Liver (tissue), 9 donors: ENCODE data around the gene POMT1. TPM values are rescaled to one million over a fixed set of nuclear protein-coding genes. Genes with fewer than 3 reads are reported as not detected.

Experiments used
- DNase-seq: peaks from one replicate; pipeline ENCODE4 v3.0.0-alpha.2; 2017; ENCODE audit warnings: low spot score
- H3K27ac ChIP-seq, 2 donors: one replicate each; pipeline ENCODE4 v1.7.0; 2013; ENCODE audit warnings: inconsistent platforms in 2 of 2, low read length in 2 of 2, control low read depth in 1 of 2, low read depth in 1 of 2, mild to moderate bottlenecking in 1 of 2
- H3K27me3 ChIP-seq, 4 donors: one replicate each; pipeline versions ENCODE4 v1.6.1 to v1.7.0; 2013; ENCODE audit warnings: low read length in 3 of 4, inconsistent platforms in 1 of 4, mild to moderate bottlenecking in 1 of 4, moderate library complexity in 1 of 4; ENCODE audit not compliant: control insufficient read depth in 4 of 4, insufficient read depth in 4 of 4
- H3K36me3 ChIP-seq, 4 donors: one replicate each; pipeline versions ENCODE4 v1.6.1 to v1.7.0; 2013; ENCODE audit warnings: low read length in 3 of 4, mild to moderate bottlenecking in 3 of 4, low read depth in 1 of 4, moderate library complexity in 1 of 4; ENCODE audit not compliant: control insufficient read depth in 4 of 4, insufficient read depth in 3 of 4
- H3K4me1 ChIP-seq, 4 donors: one replicate each; pipeline versions ENCODE4 v1.6.1 to v1.7.0; 2013; ENCODE audit warnings: low read length in 3 of 4, mild to moderate bottlenecking in 3 of 4, moderate library complexity in 1 of 4; ENCODE audit not compliant: control insufficient read depth in 4 of 4, insufficient read depth in 4 of 4
- H3K4me3 ChIP-seq, 3 donors: one replicate each; pipeline versions ENCODE4 v1.6.1 to v1.7.0; 2013; ENCODE audit warnings: low read length in 3 of 3, control low read depth in 1 of 3, low read depth in 1 of 3, mild to moderate bottlenecking in 1 of 3
- H3K9ac ChIP-seq, 2 donors: one replicate each; pipeline ENCODE4 v1.7.0; 2013; ENCODE audit warnings: low read length in 2 of 2, mild to moderate bottlenecking in 2 of 2, moderate library complexity in 2 of 2, control low read depth in 1 of 2, low read depth in 1 of 2
- H3K9me3 ChIP-seq, 4 donors: one replicate each; pipeline versions ENCODE4 v1.6.1 to v1.7.0; 2013; ENCODE audit warnings: low read length in 3 of 4; ENCODE audit not compliant: control insufficient read depth in 4 of 4
- FOXA1 ChIP-seq: IDR thresholded peaks from 2 replicates; pipeline ENCODE4 v1.6.1; 2016; ENCODE audit warnings: antibody characterized with exemption
- FOXA2 ChIP-seq: IDR thresholded peaks from 2 replicates; pipeline ENCODE4 v1.6.1; 2016; ENCODE audit warnings: antibody characterized with exemption
- HNF4A ChIP-seq, 2 donors: conservative IDR thresholded peaks; 2 replicates each; pipeline ENCODE4 v1.6.1; 2016; ENCODE audit warnings: antibody characterized with exemption in 2 of 2, mild to moderate bottlenecking in 2 of 2
- HNF4G ChIP-seq: IDR thresholded peaks from 2 replicates; pipeline ENCODE4 v1.6.1; 2016; ENCODE audit warnings: antibody characterized with exemption
- NR2F2 ChIP-seq: IDR thresholded peaks from 2 replicates; pipeline ENCODE4 v1.6.1; 2016; ENCODE audit warnings: antibody characterized with exemption
- RXRA ChIP-seq, 2 donors: IDR thresholded peaks; 2 replicates each; pipeline ENCODE4 v1.6.1; 2017 to 2018; ENCODE audit warnings: antibody characterized with exemption in 2 of 2, mild to moderate bottlenecking in 1 of 2
- TAF1 ChIP-seq: conservative IDR thresholded peaks from 2 replicates; pipeline ENCODE4 v1.6.1; 2016; ENCODE audit warnings: antibody characterized with exemption, mild to moderate bottlenecking
- YY1 ChIP-seq: IDR thresholded peaks from 2 replicates; pipeline ENCODE4 v1.6.1; 2016; ENCODE audit warnings: antibody characterized with exemption, mild to moderate bottlenecking
- WGBS: extraction: QIAGEN DNeasy Blood & Tissue Kit; methylation state at CpG from one replicate; pipeline ENCODE4 v1.1.7; 2013; 5-methylcytosine and 5-hydroxymethylcytosine counted together
- polyA plus RNA-seq, 2 donors: library from polyadenylated mRNA; stranded (reverse) in 1 of 2; unstranded in 1 of 2; fragments of 200-250 nt in 1 of 2; fragments of >200 nt in 1 of 2; fragmentation: Nextera tagmentation in 1 of 2; extraction: Ambion mirVana in 1 of 2; gene quantifications; one replicate each; pipeline versions ENCODE4 v1.2.1 to v1.2.3, GENCODE V29; 2013 to 2015
- total RNA-seq, 2 donors: library from RNA; depleted of rRNA; stranded (reverse); fragments of >200 nt; gene quantifications; one replicate each; pipeline ENCODE4 v1.2.3, GENCODE V29; 2014
- TF ChIP-seq, protein P1 (sequence below): IDR thresholded peaks from 2 replicates; pipeline ENCODE4 v1.6.1; 2016; ENCODE audit warnings: antibody characterized with exemption
- TF ChIP-seq, protein P2 (sequence below): IDR thresholded peaks from 2 replicates; pipeline ENCODE4 v1.6.1; 2016; ENCODE audit warnings: antibody characterized with exemption
- TF ChIP-seq, protein P3 (sequence below): IDR thresholded peaks from 2 replicates; pipeline ENCODE4 v1.6.1; 2016; ENCODE audit warnings: antibody characterized with exemption, mild to moderate bottlenecking
- TF ChIP-seq, protein P4 (sequence below): fragments of 150-350 bp; IDR thresholded peaks from 2 replicates; pipeline ENCODE4 v1.5.1; 2017; ENCODE audit warnings: improper control_type of control experiment, low read depth, low read length; ENCODE audit not compliant: missing input control
- TF ChIP-seq, protein P5 (sequence below): IDR thresholded peaks from 2 replicates; pipeline ENCODE4 v1.6.1; 2016; ENCODE audit warnings: antibody characterized with exemption
- donor health status: healthy.
- donor health status: healthy.
- donor health status: healthy.
- donor health status: healthy.
- donor health status: healthy.

The POMT1 gene
- total and polyA plus RNA-seq, 4 donors: 11.2 to 14.2 (median 11.6) TPM

DNA sequence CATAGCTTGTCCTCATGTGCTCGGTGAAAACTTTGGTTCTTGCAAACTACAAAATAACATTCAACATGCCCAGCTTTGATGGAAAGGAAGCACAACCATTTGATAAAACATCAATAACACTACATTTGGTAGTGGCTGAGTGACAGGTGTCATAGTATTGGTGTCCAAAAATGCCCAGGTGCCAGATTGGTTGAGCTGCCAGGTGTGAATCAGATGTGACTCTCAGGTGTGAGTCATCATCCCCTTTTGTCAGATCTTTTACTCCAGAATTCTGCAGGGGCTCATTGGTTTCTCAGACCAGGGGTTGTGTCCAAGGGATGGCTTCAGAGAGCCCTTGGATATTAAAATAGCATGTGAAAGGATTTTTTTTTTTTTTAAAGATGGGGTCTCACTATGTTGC is 22.5 kb upstream of the POMT1 start:
- Histone ChIP-seq H3K9ac (no peak overlapping the region), H3K4me3 (no peak overlapping the region), H3K27me3 (no peaks in the 10 kb centered on the region), H3K27ac (no peak overlapping the region), H3K36me3 (peaks cover 33 to 93% (median 71%) of the 10 kb centered on the region in 4 donors), H3K4me1 (no peaks in the 10 kb centered on the region), H3K9me3 (no peaks in the 10 kb centered on the region)
- 95% methylated on average over 1 of the region's 1 CpG for WGBS
- no peak for DNase-seq
- TF ChIP-seq, protein P1, sequence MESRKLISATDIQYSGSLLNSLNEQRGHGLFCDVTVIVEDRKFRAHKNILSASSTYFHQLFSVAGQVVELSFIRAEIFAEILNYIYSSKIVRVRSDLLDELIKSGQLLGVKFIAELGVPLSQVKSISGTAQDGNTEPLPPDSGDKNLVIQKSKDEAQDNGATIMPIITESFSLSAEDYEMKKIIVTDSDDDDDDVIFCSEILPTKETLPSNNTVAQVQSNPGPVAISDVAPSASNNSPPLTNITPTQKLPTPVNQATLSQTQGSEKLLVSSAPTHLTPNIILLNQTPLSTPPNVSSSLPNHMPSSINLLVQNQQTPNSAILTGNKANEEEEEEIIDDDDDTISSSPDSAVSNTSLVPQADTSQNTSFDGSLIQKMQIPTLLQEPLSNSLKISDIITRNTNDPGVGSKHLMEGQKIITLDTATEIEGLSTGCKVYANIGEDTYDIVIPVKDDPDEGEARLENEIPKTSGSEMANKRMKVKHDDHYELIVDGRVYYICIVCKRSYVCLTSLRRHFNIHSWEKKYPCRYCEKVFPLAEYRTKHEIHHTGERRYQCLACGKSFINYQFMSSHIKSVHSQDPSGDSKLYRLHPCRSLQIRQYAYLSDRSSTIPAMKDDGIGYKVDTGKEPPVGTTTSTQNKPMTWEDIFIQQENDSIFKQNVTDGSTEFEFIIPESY: no peak
- TF ChIP-seq, protein P2, sequence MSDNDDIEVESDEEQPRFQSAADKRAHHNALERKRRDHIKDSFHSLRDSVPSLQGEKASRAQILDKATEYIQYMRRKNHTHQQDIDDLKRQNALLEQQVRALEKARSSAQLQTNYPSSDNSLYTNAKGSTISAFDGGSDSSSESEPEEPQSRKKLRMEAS: no peak
- TF ChIP-seq NR2F2 (no peak), HNF4A (conservative IDR thresholded peaks at IDR 0.05) (no peak), FOXA1 (no peak), RXRA (IDR thresholded peaks at IDR 0.05) (no peak), TAF1 (no peak), HNF4G (no peak), YY1 (no peak), FOXA2 (no peak)
- TF ChIP-seq, protein P3, sequence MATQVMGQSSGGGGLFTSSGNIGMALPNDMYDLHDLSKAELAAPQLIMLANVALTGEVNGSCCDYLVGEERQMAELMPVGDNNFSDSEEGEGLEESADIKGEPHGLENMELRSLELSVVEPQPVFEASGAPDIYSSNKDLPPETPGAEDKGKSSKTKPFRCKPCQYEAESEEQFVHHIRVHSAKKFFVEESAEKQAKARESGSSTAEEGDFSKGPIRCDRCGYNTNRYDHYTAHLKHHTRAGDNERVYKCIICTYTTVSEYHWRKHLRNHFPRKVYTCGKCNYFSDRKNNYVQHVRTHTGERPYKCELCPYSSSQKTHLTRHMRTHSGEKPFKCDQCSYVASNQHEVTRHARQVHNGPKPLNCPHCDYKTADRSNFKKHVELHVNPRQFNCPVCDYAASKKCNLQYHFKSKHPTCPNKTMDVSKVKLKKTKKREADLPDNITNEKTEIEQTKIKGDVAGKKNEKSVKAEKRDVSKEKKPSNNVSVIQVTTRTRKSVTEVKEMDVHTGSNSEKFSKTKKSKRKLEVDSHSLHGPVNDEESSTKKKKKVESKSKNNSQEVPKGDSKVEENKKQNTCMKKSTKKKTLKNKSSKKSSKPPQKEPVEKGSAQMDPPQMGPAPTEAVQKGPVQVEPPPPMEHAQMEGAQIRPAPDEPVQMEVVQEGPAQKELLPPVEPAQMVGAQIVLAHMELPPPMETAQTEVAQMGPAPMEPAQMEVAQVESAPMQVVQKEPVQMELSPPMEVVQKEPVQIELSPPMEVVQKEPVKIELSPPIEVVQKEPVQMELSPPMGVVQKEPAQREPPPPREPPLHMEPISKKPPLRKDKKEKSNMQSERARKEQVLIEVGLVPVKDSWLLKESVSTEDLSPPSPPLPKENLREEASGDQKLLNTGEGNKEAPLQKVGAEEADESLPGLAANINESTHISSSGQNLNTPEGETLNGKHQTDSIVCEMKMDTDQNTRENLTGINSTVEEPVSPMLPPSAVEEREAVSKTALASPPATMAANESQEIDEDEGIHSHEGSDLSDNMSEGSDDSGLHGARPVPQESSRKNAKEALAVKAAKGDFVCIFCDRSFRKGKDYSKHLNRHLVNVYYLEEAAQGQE: no peak
- TF ChIP-seq, protein P4, sequence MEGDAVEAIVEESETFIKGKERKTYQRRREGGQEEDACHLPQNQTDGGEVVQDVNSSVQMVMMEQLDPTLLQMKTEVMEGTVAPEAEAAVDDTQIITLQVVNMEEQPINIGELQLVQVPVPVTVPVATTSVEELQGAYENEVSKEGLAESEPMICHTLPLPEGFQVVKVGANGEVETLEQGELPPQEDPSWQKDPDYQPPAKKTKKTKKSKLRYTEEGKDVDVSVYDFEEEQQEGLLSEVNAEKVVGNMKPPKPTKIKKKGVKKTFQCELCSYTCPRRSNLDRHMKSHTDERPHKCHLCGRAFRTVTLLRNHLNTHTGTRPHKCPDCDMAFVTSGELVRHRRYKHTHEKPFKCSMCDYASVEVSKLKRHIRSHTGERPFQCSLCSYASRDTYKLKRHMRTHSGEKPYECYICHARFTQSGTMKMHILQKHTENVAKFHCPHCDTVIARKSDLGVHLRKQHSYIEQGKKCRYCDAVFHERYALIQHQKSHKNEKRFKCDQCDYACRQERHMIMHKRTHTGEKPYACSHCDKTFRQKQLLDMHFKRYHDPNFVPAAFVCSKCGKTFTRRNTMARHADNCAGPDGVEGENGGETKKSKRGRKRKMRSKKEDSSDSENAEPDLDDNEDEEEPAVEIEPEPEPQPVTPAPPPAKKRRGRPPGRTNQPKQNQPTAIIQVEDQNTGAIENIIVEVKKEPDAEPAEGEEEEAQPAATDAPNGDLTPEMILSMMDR: no peak

DNA sequence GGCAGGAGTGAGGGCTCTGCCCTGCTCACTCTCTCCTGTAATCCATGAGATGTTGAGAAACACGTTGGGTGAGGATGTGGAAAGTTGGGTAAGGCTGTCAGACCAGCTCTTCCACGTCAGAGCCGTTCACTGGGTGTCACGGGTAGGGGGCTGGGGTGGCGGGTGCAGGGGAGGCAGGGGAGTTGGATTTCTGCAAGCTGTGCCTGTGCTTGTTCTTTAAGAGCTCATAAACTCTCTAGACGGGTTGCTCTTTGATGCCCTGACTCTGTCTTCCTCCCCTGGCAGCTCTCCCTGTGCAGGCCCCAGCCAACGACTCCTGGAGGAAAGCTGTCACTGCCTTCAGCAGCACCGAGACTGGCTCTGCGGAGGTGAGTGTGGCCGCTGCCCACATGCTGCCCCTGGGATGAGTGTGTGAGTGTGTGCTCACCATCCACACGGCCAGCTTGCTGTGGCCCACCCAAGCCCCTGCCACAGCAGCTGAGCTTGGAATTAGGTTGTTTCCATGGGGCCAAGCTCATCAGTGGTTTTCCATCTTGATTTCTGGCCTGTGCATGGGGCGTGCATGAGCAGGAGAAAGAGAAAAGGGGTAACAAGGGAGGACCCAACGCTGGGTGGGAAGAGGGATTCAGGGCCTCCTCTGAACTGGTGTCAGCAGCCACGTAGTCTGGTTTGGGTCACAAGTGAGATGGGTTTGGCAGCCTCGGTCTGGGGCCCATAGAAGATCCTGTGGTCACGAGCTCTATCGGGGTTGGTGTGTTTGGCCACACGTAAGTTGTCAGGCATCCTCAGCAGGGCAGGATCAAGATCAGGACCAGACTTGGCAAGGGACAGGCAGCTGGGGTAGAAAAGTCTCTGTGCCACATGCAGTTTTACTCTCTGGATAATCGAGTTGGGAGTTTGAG is 21.0 kb upstream of the POMT1 start:
- Histone ChIP-seq H3K36me3 (peaks cover 27 to 93% (median 75%) of the 10 kb centered on the region in 4 donors), H3K27me3 (no peaks in the 10 kb centered on the region), H3K27ac (no peak overlapping the region), H3K4me1 (no peaks in the 10 kb centered on the region), H3K4me3 (no peak overlapping the region), H3K9me3 (no peaks in the 10 kb centered on the region), H3K9ac (no peak overlapping the region)
- DNase-seq: no peak
- WGBS: 88% methylated on average over 19 of the region's 19 CpGs
- TF ChIP-seq, protein P5, sequence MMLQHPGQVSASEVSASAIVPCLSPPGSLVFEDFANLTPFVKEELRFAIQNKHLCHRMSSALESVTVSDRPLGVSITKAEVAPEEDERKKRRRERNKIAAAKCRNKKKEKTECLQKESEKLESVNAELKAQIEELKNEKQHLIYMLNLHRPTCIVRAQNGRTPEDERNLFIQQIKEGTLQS: no peak
- TF ChIP-seq, protein P3: no peak
